ENCODE results near the gene UGP2.

UGP2 gene

DNA sequence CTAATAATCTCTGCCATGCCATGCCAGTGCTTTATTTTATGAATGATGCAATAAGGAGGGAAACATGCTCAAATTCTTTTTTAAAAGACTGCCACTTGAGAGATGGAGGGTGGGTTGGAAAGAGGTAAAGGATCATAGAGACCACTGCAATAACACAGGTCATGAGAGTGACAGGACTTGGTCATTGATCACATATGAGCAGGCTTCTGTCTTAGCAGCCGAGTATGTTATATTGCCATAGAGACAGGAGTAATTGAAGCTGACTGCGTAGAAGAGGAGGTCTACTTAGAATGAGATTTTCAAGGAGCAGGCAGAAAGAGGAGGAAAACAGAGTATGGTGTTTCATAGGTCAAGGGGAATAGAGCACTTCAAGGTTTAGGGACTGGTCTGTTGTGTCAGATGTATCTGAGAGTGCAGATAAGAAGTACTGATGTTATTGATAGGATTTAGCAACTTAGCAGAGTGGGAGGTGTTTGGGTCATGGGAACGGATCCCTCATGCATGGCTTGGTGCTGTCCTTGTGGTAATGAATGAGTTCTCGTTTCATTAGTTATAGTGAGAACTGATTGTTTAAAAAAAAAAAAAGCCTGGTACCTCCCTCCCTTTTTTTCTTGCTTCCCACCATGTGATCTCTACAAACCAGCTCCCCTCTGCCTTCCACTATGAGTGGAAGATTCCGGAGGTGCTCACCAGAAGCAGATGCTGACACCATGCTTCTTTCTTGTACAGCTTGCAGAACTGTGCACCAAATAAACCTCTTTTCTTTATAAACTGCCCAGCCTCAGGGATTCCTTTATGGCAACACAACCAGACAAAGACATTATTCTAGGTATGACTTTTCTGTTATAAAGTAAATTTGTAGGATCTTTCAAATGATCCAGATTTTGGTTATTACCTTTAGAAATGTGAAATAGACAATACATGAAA, 32.8 kb downstream of the UGP2 start:
- no peak overlapping the region for H3K4me3 ChIP-seq (replicated peaks; ENCODE audit: low read depth, low read length)
- TF ChIP-seq, protein P1, sequence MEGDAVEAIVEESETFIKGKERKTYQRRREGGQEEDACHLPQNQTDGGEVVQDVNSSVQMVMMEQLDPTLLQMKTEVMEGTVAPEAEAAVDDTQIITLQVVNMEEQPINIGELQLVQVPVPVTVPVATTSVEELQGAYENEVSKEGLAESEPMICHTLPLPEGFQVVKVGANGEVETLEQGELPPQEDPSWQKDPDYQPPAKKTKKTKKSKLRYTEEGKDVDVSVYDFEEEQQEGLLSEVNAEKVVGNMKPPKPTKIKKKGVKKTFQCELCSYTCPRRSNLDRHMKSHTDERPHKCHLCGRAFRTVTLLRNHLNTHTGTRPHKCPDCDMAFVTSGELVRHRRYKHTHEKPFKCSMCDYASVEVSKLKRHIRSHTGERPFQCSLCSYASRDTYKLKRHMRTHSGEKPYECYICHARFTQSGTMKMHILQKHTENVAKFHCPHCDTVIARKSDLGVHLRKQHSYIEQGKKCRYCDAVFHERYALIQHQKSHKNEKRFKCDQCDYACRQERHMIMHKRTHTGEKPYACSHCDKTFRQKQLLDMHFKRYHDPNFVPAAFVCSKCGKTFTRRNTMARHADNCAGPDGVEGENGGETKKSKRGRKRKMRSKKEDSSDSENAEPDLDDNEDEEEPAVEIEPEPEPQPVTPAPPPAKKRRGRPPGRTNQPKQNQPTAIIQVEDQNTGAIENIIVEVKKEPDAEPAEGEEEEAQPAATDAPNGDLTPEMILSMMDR (IDR thresholded peaks at IDR 0.05; ENCODE audit: low read length, missing control alignments): no peak
- no peak for DNase-seq (ENCODE audit: low read depth)

DNA sequence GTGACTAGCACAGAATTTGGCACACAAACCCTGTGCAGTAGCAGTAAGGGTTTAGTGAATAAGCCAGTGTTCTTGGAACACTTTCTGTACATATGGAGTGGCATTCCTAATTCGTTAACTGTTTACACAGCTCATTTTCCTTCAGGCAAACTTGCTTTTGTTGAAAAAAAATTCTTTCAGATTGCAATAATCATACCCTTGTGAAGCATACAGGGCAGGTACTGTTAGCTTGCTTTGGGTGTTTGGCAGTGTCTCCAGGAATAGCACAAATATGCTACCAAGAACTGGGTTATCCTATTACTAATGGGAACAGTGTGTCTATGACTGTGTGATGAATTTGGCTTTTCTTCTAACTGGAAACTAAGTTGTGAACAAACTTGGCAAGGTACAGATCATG, 33.4 kb downstream of the UGP2 start:
- TF ChIP-seq, protein P1 (IDR thresholded peaks at IDR 0.05; ENCODE audit: low read length, missing control alignments): no peak
- no peak for DNase-seq (ENCODE audit: low read depth)
- no peak overlapping the region for H3K4me3 ChIP-seq (replicated peaks; ENCODE audit: low read depth, low read length)

DNA sequence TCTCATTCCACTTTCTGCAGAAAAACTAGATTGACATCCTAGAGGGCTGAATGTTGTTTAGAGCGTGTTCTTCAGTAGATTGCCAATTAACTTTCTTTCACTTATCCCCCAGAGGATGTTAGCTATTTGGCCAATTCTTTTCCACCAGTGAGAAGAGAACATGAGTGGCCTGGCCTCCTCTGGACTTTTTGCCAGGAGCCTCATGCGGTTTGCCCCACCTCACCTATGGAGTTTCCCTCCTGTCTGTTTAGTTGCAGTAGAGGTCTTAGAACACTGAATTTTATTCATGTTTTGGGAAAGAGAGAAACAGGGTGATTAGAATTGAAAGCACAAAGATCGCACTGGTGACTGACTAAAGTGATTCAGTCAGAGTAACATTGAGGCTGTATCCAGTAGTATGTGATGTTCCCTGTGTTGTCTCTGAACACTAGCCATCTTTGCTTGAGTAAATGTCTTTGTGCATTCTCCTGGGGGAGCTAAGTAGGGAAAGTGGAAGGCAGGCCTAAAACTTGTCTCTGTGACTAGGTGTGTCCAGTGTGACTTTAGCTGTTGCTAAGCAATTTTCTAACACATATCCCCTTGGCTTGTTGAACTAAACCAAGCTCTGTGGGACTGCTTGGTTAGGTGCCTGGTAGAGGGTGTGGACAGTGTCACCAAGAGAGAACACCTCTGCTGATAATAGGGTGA, 34.0 kb downstream of the UGP2 start:
- no peak for DNase-seq (ENCODE audit: low read depth)
- H3K4me3 ChIP-seq (replicated peaks; ENCODE audit: low read depth, low read length): no peak overlapping the region
- TF ChIP-seq, protein P1 (IDR thresholded peaks at IDR 0.05; ENCODE audit: low read length, missing control alignments): no peak

DNA sequence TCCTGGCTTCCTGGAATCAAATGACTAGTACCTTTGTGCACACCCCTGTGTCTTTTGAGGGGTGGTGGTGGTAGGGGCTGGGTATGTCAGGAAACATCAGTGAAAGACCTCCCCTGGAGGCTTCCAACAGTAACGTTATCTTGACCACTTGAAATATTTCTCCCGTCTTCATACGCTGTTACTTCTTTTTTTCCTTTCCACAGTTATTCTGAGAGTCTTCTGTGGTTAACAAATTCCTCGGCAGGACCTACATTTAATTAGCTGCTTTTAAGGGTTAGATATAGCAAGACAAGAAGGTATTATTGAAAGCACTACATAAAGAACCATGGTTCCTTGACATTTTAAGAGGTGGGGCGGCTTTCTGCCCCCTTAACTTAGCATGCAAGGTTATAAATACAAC, 34.6 kb downstream of the UGP2 start:
- no peak overlapping the region for H3K4me3 ChIP-seq (replicated peaks; ENCODE audit: low read depth, low read length)
- TF ChIP-seq, protein P1 (IDR thresholded peaks at IDR 0.05; ENCODE audit: low read length, missing control alignments): no peak
- DNase-seq (ENCODE audit: low read depth): no peak

DNA sequence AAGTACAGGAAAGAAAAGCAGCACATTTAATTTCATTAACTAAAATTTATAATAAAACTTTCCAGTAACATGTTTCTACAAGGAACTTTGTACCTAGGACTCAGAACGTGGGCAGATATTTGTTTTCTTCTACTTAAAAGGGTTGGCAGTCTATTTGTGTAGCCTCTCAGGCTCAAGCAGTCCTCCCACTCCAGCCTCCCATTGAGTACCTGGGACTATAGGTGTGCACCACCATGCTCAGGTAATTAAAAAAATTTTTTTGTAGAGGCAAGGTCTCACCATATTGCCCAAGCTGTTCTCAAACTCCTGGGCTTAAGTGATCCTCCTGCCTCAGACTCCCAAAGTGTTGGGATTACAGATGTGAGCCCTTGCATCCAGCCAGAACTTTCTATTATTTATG, 36.8 kb downstream of the UGP2 start:
- H3K4me3 ChIP-seq (replicated peaks; ENCODE audit: low read depth, low read length): no peak overlapping the region
- TF ChIP-seq, protein P1 (IDR thresholded peaks at IDR 0.05; ENCODE audit: low read length, missing control alignments): no peak
- DNase-seq (ENCODE audit: low read depth): no peak

DNA sequence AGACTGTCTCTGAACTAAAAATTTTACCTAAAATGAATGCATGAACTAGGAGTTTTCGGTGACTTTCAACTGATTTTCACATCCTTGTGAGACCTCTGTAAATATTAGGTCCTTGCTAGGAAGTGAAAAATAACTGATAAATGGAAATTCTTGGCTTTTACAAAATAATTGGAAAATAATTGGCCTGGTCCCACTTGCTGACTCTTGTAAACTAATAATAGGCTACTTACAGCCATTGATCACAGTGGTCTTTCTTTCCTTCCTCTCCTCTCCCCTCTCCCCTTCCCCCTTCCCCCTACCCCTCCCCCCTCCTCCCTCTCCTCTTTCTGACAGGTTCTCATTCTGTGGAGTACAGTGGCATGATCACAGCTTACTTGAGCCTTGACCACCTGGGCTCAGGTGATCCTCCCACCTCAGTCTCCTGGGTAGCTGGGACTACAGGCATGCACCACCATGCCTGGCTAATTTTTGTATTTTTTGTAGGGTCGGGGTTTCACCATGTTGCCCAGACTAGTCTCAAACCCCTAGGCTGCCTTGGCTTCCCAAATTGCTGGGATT, 38.3 kb downstream of the UGP2 start:
- DNase-seq (ENCODE audit: low read depth): no peak
- TF ChIP-seq, protein P1 (IDR thresholded peaks at IDR 0.05; ENCODE audit: low read length, missing control alignments): no peak
- no peak overlapping the region for H3K4me3 ChIP-seq (replicated peaks; ENCODE audit: low read depth, low read length)
